ENCODE measurements around the gene TP53I11.

TP53I11 gene

GRCh38 chr11:44943696-44944095, 7.0 kb downstream of the TP53I11 start:
- Histone ChIP-seq H3K9me3 (ENCODE audit: control insufficient read depth, insufficient read depth, low read length) (no peaks in the 10 kb centered on the region), H3K36me3 (ENCODE audit: insufficient read depth, low read length) (no peaks in the 10 kb centered on the region; the same call in 1 of the 2 replicates), H3K4me1 (ENCODE audit: insufficient read depth, low read length) (peaks cover 22% of the 10 kb centered on the region), H3K9ac (ENCODE audit: low read depth, low read length) (no peak overlapping the region)

- peaks cover 22% of the 10 kb centered on the region for H3K4me1 ChIP-seq (ENCODE audit: insufficient read depth, low read length)
- no peaks in the 10 kb centered on the region; the same call in 1 of the 2 replicates for H3K36me3 ChIP-seq (ENCODE audit: insufficient read depth, low read length)
- H3K9me3 ChIP-seq (ENCODE audit: control insufficient read depth, insufficient read depth, low read length), result no peaks in the 10 kb centered on the region
- H3K9ac ChIP-seq (ENCODE audit: low read depth, low read length), result no peak overlapping the region
Observed at GRCh38 chr11:44943118-44943517, 7.6 kb downstream of the TP53I11 start.

GRCh38 chr11:44942029-44942955, 8.4 kb downstream of the TP53I11 start:
- H3K4me1 ChIP-seq (ENCODE audit: insufficient read depth, low read length), result peaks cover 22% of the 10 kb centered on the region
- no peaks in the 10 kb centered on the region for H3K9me3 ChIP-seq (ENCODE audit: control insufficient read depth, insufficient read depth, low read length)
- no peaks in the 10 kb centered on the region; the same call in 1 of the 2 replicates for H3K36me3 ChIP-seq (ENCODE audit: insufficient read depth, low read length)
- no peak overlapping the region for H3K9ac ChIP-seq (ENCODE audit: low read depth, low read length)

GRCh38 chr11:44941259-44942021, 9.2 kb downstream of the TP53I11 start:
- Histone ChIP-seq H3K36me3 (ENCODE audit: insufficient read depth, low read length) (no peaks in the 10 kb centered on the region; the same call in 1 of the 2 replicates), H3K9me3 (ENCODE audit: control insufficient read depth, insufficient read depth, low read length) (no peaks in the 10 kb centered on the region), H3K4me1 (ENCODE audit: insufficient read depth, low read length) (peaks cover 22% of the 10 kb centered on the region), H3K9ac (ENCODE audit: low read depth, low read length) (no peak overlapping the region)

GRCh38 chr11:44940835-44941234, 9.8 kb downstream of the TP53I11 start:
- Histone ChIP-seq H3K9ac (ENCODE audit: low read depth, low read length) (no peak overlapping the region), H3K36me3 (ENCODE audit: insufficient read depth, low read length) (no peaks in the 10 kb centered on the region; the same call in 1 of the 2 replicates), H3K9me3 (ENCODE audit: control insufficient read depth, insufficient read depth, low read length) (no peaks in the 10 kb centered on the region), H3K4me1 (ENCODE audit: insufficient read depth, low read length) (peaks cover 22% of the 10 kb centered on the region)

- Histone ChIP-seq H3K9me3 (ENCODE audit: control insufficient read depth, insufficient read depth, low read length) (no peaks in the 10 kb centered on the region), H3K36me3 (ENCODE audit: insufficient read depth, low read length) (no peaks in the 10 kb centered on the region; the same call in 1 of the 2 replicates), H3K4me1 (ENCODE audit: insufficient read depth, low read length) (peaks cover 22% of the 10 kb centered on the region), H3K9ac (ENCODE audit: low read depth, low read length) (no peak overlapping the region)
Observed at GRCh38 chr11:44940404-44940803, 10.3 kb downstream of the TP53I11 start.

- Histone ChIP-seq H3K4me1 (ENCODE audit: insufficient read depth, low read length) (peaks cover 17% of the 10 kb centered on the region), H3K9ac (ENCODE audit: low read depth, low read length) (no peak overlapping the region), H3K36me3 (ENCODE audit: insufficient read depth, low read length) (no peaks in the 10 kb centered on the region; the same call in 1 of the 2 replicates), H3K9me3 (ENCODE audit: control insufficient read depth, insufficient read depth, low read length) (no peaks in the 10 kb centered on the region)
Observed at GRCh38 chr11:44939673-44940395, 10.8 kb downstream of the TP53I11 start.

GRCh38 chr11:44938066-44938691, 12.5 kb downstream of the TP53I11 start:
- Histone ChIP-seq H3K36me3 (ENCODE audit: insufficient read depth, low read length) (no peaks in the 10 kb centered on the region; the same call in 1 of the 2 replicates), H3K4me1 (ENCODE audit: insufficient read depth, low read length) (peaks cover 2% of the 10 kb centered on the region; the same call in 1 of the 2 replicates), H3K9me3 (ENCODE audit: control insufficient read depth, insufficient read depth, low read length) (no peaks in the 10 kb centered on the region), H3K9ac (ENCODE audit: low read depth, low read length) (no peak overlapping the region)

- H3K9me3 ChIP-seq (ENCODE audit: control insufficient read depth, insufficient read depth, low read length), result no peaks in the 10 kb centered on the region
- H3K36me3 ChIP-seq (ENCODE audit: insufficient read depth, low read length), result no peaks in the 10 kb centered on the region; the same call in 1 of the 2 replicates
- no peaks in the 10 kb centered on the region for H3K4me1 ChIP-seq (ENCODE audit: insufficient read depth, low read length)
- H3K9ac ChIP-seq (ENCODE audit: low read depth, low read length), result no peak overlapping the region
Observed at GRCh38 chr11:44936951-44937543, 13.6 kb downstream of the TP53I11 start.

- H3K9me3 ChIP-seq (ENCODE audit: control insufficient read depth, insufficient read depth, low read length), result no peaks in the 10 kb centered on the region
- H3K9ac ChIP-seq (ENCODE audit: low read depth, low read length), result no peak overlapping the region
- no peaks in the 10 kb centered on the region for H3K4me1 ChIP-seq (ENCODE audit: insufficient read depth, low read length)
- H3K36me3 ChIP-seq (ENCODE audit: insufficient read depth, low read length), result no peaks in the 10 kb centered on the region
Observed at GRCh38 chr11:44936525-44936924, 14.2 kb downstream of the TP53I11 start.

GRCh38 chr11:44934735-44935250, 15.9 kb downstream of the TP53I11 start:
- no peaks in the 10 kb centered on the region for H3K36me3 ChIP-seq (ENCODE audit: insufficient read depth, low read length)
- no peaks in the 10 kb centered on the region for H3K9me3 ChIP-seq (ENCODE audit: control insufficient read depth, insufficient read depth, low read length)
- no peak overlapping the region for H3K9ac ChIP-seq (ENCODE audit: low read depth, low read length)
- H3K4me1 ChIP-seq (ENCODE audit: insufficient read depth, low read length), result peaks cover 5% of the 10 kb centered on the region; the same call in 1 of the 2 replicates

- Histone ChIP-seq H3K4me1 (ENCODE audit: insufficient read depth, low read length) (peaks cover 9% of the 10 kb centered on the region; the same call in 1 of the 2 replicates), H3K36me3 (ENCODE audit: insufficient read depth, low read length) (no peaks in the 10 kb centered on the region), H3K9me3 (ENCODE audit: control insufficient read depth, insufficient read depth, low read length) (no peaks in the 10 kb centered on the region), H3K9ac (ENCODE audit: low read depth, low read length) (no peak overlapping the region)
Observed at GRCh38 chr11:44934110-44934509, 16.6 kb downstream of the TP53I11 start.

GRCh38 chr11:44931466-44931865, 19.2 kb downstream of the TP53I11 start:
- no peaks in the 10 kb centered on the region for H3K9me3 ChIP-seq (ENCODE audit: control insufficient read depth, insufficient read depth, low read length)
- H3K4me1 ChIP-seq (ENCODE audit: insufficient read depth, low read length), result peaks cover 11% of the 10 kb centered on the region; the same call in 1 of the 2 replicates
- no peaks in the 10 kb centered on the region for H3K36me3 ChIP-seq (ENCODE audit: insufficient read depth, low read length)
- H3K9ac ChIP-seq (ENCODE audit: low read depth, low read length), result no peak overlapping the region
